DND-41 (cell line): ENCODE results near the gene INKA1.

Experiments
- EZH2 ChIP-seq: IDR thresholded peaks from 3 replicates; pipeline ENCODE4 v1.6.1; 2012; ENCODE audit warnings: borderline replicate concordance, low read depth, mild to moderate bottlenecking, moderate library complexity, low read length, inconsistent platforms; ENCODE audit not compliant: severe bottlenecking
- TF ChIP-seq, protein P1 (sequence below): IDR thresholded peaks from 2 replicates; pipeline ENCODE4 v1.5.1; 2012; ENCODE audit warnings: borderline replicate concordance, low read length, moderate library complexity, mild to moderate bottlenecking; ENCODE audit not compliant: poor library complexity, severe bottlenecking; ENCODE audit errors: extremely low read depth

DNA sequence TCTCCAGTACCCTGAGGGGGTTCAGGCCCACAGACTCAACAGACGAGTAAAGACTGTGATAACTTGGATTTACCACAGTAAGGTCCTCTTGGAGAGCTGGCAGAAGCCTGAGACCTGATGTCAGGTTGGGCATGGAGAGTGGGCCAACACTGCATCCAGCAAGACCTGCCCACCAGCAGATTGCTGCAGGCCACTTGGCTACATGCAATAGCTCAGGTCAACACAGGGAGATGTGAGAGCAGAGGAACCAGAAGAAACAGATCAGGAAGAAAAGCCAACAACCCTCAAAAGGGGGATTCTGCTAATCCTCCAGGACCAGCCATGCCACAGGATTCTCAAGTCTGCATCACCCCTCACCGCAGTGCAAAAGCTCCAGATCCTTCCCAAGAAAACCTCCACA is 15.0 kb upstream of the INKA1 start:
- TF ChIP-seq, protein P1, sequence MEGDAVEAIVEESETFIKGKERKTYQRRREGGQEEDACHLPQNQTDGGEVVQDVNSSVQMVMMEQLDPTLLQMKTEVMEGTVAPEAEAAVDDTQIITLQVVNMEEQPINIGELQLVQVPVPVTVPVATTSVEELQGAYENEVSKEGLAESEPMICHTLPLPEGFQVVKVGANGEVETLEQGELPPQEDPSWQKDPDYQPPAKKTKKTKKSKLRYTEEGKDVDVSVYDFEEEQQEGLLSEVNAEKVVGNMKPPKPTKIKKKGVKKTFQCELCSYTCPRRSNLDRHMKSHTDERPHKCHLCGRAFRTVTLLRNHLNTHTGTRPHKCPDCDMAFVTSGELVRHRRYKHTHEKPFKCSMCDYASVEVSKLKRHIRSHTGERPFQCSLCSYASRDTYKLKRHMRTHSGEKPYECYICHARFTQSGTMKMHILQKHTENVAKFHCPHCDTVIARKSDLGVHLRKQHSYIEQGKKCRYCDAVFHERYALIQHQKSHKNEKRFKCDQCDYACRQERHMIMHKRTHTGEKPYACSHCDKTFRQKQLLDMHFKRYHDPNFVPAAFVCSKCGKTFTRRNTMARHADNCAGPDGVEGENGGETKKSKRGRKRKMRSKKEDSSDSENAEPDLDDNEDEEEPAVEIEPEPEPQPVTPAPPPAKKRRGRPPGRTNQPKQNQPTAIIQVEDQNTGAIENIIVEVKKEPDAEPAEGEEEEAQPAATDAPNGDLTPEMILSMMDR, result no peak
- no peak for TF ChIP-seq EZH2
